GM04503 (cell line): ENCODE results near the gene HECTD3.

Source experiments
- DNase-seq: peaks from one replicate; pipeline ENCODE4 v3.0.0-alpha.2; 2012; ENCODE audit warnings: low read depth

Gene HECTD3

GRCh38 chr1:45010855-45011811 is at the start of gene HECTD3:
Gene HECTD3, minus strand, starts transcription at chr1:45011324. Its CDS starts 67 bp downstream, at chr1:45011257.
- DNase-seq = peak; percentile 42

GRCh38 chr1:45059829-45060228 is 48.7 kb upstream of the HECTD3 start:
- DNase-seq = no peak

DNA sequence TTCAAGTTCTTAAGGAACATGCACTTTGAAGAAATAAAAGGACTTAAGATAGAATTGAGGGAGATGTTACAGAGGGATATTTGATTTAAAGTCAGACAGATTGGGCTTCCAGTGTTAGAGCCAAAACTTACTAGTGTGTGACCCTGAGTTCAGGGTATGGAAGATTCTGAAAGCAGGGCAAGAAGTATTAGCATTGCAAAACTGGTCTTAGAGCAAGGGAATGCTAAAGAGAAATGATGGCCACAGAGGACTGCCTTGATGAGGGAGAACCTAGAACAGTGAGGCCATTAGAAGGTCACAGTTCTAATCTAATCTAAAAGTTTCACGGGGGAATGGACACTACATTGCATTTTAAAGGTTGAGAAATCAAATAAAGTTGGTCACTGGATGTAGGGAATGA is 46.4 kb upstream of the HECTD3 start:
- no peak for DNase-seq

- DNase-seq = no peak
Observed at GRCh38 chr1:45051005-45051772, 40.1 kb upstream of the HECTD3 start.

GRCh38 chr1:45047032-45047431 is 35.9 kb upstream of the HECTD3 start:
- no peak for DNase-seq

- DNase-seq = no peak
Observed at GRCh38 chr1:45044916-45045315, 33.8 kb upstream of the HECTD3 start.

DNA sequence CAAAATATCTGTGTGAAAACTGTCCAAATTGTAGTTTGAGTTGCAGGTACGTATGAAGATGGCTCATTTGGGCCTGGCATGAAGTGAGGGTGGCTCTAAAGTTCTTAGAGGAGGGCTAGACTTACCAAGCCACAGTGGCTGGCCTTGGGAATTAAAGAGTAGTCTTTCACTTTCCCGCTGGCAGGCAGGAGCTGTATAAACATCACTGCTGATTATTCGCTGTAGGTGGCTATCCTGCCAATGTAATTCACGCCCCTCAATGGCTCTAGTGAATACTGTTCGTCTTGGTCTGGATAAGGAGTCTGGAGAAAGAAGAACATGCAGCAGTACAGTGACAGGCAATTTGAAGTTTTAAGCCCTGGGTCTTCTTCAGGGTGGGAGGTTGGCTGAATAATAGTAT is 32.0 kb upstream of the HECTD3 start:
- no peak for DNase-seq

GRCh38 chr1:45040297-45040696 is 29.2 kb upstream of the HECTD3 start:
- DNase-seq = no peak

DNA sequence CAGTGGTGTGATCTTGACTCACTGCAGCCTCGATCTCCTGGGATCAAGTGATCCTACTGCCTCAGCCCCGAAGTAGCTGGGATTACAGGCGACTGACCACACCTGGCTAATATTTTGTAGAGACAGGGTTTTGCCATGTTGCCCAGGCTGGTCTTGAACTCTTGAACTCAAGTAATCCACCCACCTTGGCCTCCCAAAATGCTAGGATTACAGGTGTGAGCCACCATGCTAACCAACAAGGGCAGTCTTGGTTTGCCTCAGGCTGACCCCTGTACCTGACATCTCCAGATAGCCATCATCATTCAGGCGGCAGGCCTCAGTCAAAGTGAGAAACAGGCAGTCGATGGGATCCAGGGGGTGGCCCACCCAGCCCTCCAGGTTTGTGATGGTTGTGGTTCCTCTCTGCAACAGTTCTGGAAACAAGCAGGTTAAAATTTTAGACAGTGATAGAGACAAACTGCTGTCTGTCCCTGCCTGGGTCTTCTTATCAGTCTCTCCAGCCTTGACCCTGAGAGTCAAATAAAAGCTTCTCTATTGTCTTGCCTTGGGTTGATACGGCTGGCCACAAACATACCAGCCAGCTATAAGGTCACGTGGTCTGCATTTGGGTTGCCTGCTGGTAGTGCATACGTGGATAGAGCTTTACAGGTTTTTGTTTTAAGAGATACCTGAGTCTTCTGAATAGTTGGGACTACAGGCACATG is 27.7 kb upstream of the HECTD3 start:
- no peak for DNase-seq

GRCh38 chr1:45038240-45038639 is 27.1 kb upstream of the HECTD3 start:
- DNase-seq = no peak

- DNase-seq = no peak
Observed at GRCh38 chr1:45037456-45037855, 26.3 kb upstream of the HECTD3 start.

- no peak for DNase-seq
Observed at GRCh38 chr1:45035631-45036301, 24.6 kb upstream of the HECTD3 start.

GRCh38 chr1:45033356-45033755 is 22.2 kb upstream of the HECTD3 start:
- DNase-seq = no peak

GRCh38 chr1:45032837-45033236 is 21.7 kb upstream of the HECTD3 start:
- DNase-seq = no peak

DNA sequence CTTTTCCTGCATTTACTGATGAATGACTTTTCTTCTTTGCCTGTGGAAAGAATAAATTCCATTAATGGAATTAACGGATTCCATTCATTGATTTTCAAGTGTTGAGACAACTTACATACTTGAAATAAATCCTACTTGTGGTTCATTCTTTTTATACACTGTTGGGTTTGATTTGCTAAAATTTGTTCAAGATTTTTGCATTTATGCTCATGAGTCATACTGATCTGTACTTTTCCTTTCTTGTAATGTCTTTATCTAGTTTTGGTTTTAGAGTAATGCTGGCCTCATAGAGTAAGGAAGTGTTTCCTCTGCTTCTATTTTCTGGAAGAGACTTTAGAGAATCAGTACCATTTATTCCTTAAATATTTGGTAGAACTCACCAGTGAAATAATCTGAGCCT is 15.3 kb upstream of the HECTD3 start:
- DNase-seq = no peak

- DNase-seq = no peak
Observed at GRCh38 chr1:45023663-45024062, 12.5 kb upstream of the HECTD3 start.

DNA sequence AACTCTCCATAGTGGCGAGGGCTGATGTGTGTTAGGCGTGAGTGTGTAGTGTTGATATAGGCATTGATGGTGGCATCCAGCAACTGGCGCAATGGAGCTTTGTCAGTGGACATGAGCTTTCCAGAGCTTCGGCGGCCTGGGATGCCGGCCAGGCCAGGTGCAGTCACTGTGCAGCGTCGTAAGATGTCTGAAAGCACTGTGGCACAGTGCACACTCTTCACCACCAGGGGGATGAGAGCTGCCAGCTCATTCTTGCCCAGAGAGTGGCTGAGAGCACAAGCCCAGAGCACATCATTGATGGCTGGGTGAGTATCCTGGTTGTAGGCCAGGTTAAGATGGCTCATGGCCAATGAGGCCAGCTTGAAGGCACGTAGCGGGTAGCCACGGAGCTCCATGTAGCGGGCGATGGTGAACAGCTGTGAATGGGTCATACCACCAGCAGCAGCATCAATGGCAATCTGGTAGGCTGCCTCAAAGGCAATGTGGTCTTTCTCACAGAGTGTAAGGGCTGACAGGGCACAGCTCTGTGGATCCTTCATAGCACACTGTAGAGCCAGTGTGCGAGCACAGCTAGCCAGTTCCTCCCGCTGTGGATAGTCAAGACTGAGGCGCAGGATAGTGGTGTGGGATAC is 7.6 kb upstream of the HECTD3 start:
- peak; percentile 4 for DNase-seq

GRCh38 chr1:45016767-45017166 is 5.6 kb upstream of the HECTD3 start:
- DNase-seq = no peak

DNA sequence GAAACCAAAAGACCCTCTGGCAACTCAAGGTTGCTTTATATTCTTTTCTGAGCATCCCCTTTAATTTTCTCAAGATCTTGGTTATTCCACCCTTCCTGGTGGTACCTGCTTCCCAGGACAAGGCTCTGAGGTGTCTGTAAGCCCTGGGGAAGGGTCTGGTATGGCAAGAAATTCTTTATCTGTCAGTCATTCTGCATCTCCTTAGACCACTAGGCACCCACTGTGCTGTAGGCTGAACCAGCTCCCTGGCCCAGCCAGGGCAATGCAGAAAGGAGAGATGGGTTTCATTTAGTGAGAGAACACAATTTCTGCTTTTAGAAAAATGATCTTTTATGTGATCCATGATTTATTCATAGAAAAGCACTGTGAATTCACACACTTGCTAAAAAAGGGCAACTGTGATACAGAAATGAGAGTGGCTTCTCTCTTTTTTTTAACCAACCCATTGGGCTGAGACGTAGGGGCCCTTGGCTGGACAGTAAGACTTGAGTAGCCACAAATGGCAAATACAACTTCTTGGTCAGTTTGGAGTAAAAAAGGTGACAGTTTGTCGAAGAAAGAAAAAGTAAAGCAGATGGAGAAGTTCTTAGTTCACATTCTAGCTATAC is 5.1 kb upstream of the HECTD3 start:
- no peak for DNase-seq

- DNase-seq = no peak
Observed at GRCh38 chr1:45015683-45016082, 4.6 kb upstream of the HECTD3 start.
